OCI-LY3 (cell line): ENCODE results near the gene COLGALT1.

Experiments used
- CTCF ChIP-seq: fragments of 200-600, 300-600 bp; sonication (generic); IDR thresholded peaks from 2 replicates; pipeline ENCODE4 v1.5.1; 2014; ENCODE audit warnings: antibody characterized with exemption, low read length, low read depth
- EZH2phosphoT487 ChIP-seq: fragments of 200-600 bp; shearing (Covaris generic); IDR thresholded peaks from 2 replicates; pipeline ENCODE4 v1.6.1; 2018; ENCODE audit warnings: antibody characterized with exemption, mixed run types, low read depth

GRCh38 chr19:17540174-17540573, 15.3 kb upstream of the COLGALT1 start:
- no peak for TF ChIP-seq CTCF
- no peak for TF ChIP-seq EZH2phosphoT487
